ENCODE measurements around the gene PRR30. TPM values are rescaled to one million over a fixed set of nuclear protein-coding genes. Genes with fewer than 3 reads are reported as not detected.
"Not testable (repeated sequence)": the region's sequence is repeated elsewhere in the genome, so short reads cannot be mapped to it uniquely, and the experiment has no call there.

Gene PRR30
- total RNA-seq, 1 experiment from 2014 or later, result not detected

DNA sequence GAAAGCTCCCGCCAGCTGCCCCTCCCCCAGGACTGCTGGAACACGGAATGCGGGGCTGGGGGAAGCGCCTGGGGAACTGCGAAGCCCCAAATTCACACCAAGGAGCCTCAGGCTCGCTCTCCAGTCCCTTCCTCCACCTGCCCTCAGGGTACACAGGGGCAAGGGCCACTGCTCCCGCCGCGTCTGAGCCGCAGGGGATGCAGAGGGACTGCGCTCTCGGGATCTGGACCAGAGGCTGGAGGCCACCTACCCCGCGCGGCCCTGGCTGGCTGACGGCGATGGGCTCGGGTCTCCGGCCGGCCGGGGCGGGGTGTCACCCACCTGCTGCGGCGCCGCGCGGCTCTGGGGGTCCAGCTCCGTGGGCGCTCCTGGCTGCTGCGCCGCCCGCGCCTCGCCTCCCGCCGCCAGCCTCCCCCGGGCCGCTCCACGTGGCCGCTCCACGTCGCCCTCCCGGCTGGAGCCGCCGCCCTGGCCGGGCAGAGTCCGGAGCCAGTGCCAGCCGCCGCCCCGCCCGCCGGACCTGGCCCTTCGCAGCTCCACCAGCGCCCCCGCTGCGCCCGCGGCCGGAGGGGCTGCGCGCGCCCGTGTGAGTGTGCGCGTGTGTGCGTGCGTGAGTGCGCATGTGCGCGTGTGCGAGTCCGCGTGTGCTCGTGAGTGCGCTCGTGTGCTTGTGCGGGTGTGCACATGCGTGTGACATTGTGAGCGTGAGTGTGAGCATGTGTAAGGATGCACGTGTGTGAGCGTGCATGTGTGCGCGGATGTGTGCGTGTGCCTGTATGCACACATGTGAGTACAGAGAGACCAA, 20.5 kb downstream of the PRR30 start, which contains the start of gene CGREF1:
TSS of gene CGREF1 (minus strand) at position 604 of the 805 bp plus-strand sequence. CDS start 14,762 bp downstream, outside the sequence.
- Mint-ChIP-seq H3K36me3 (ENCODE audit: insufficient read depth, unreplicated experiment) (peaks cover 19% of the 10 kb centered on the region), H3K27ac (ENCODE audit: unreplicated experiment) (no peak within 1 kb of the TSS), H3K9me3 (ENCODE audit: low read depth, unreplicated experiment) (no peaks in the 10 kb centered on the region), H3K27me3 (ENCODE audit: unreplicated experiment) (peaks cover 50% of the 10 kb centered on the region), H3K4me1 (ENCODE audit: low read depth, unreplicated experiment) (no peaks in the 10 kb centered on the region), H3K4me3 (ENCODE audit: low read depth, unreplicated experiment) (peak within 1 kb of the TSS; percentile 73)
- no TSS peak for BruUV-seq (replicated peaks)
- peak; percentile 31 for DNase-seq
- TF ChIP-seq, protein P1, sequence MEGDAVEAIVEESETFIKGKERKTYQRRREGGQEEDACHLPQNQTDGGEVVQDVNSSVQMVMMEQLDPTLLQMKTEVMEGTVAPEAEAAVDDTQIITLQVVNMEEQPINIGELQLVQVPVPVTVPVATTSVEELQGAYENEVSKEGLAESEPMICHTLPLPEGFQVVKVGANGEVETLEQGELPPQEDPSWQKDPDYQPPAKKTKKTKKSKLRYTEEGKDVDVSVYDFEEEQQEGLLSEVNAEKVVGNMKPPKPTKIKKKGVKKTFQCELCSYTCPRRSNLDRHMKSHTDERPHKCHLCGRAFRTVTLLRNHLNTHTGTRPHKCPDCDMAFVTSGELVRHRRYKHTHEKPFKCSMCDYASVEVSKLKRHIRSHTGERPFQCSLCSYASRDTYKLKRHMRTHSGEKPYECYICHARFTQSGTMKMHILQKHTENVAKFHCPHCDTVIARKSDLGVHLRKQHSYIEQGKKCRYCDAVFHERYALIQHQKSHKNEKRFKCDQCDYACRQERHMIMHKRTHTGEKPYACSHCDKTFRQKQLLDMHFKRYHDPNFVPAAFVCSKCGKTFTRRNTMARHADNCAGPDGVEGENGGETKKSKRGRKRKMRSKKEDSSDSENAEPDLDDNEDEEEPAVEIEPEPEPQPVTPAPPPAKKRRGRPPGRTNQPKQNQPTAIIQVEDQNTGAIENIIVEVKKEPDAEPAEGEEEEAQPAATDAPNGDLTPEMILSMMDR (IDR thresholded peaks at IDR 0.05; ENCODE audit: unreplicated experiment), result no peak
- intact Hi-C loops (cut with micrococcal nuclease; ENCODE audit: unreplicated experiment), result no loop called here
- CTCF ChIA-PET, result no interaction called here

DNA sequence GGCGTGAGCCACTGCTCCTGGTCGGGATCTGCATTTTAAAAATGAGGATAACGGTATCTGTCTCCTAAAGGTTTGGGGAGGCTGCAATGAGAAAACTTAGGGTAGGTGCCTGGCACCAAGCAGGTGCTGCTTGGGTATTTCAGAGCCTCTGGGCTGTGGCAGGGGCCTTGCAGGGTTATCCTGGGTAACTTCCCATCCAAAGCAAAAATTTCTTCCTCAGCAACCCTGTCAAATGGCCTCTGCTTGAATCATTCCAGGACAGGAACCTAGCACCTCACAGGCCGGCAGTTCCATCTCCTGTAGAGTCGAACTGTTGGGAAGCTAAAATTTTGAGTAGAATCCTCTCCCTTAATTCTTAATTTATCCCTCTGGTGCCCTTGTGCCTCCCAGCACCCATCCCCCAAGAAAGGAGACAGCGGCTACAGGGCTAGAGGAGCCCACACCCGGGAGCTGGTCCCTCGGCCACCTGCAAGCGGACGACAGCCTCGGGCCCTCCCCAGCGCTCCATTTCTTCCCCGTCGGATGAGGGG, 21.1 kb downstream of the PRR30 start:
- Mint-ChIP-seq H3K4me1 (ENCODE audit: low read depth, unreplicated experiment) (no peaks in the 10 kb centered on the region), H3K36me3 (ENCODE audit: insufficient read depth, unreplicated experiment) (peaks cover 12% of the 10 kb centered on the region), H3K9me3 (ENCODE audit: low read depth, unreplicated experiment) (no peaks in the 10 kb centered on the region), H3K4me3 (ENCODE audit: low read depth, unreplicated experiment) (peak overlapping the region; percentile 73), H3K27me3 (ENCODE audit: unreplicated experiment) (peaks cover 45% of the 10 kb centered on the region), H3K27ac (ENCODE audit: unreplicated experiment) (no peak overlapping the region)
- CTCF ChIA-PET, result no interaction called here
- intact Hi-C loops (cut with micrococcal nuclease; ENCODE audit: unreplicated experiment), result no loop called here
- TF ChIP-seq, protein P1 (IDR thresholded peaks at IDR 0.05; ENCODE audit: unreplicated experiment), result no peak
- BruUV-seq (replicated peaks), result no TSS peak
- no peak for DNase-seq

DNA sequence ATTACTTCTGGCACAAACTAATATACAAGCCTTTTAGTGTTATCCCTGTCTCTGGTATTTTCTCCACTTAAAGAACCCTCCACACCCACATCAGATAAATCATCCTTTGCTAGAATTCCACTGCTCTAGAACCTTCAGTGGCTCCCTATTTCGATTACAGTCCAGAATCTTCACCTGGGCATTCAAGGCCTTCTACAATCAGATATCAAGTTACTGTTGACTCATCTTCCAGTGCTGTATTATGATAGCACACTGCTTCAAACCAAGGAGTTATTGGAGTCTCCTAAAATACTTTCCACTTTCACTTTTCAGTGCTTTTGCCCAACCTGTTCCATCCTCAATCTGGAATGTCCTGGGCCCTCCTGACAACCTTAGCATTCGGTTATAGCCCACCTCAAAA, 23.7 kb downstream of the PRR30 start:
- CTCF ChIA-PET, result no interaction called here
- DNase-seq, result no peak
- no TSS peak for BruUV-seq (replicated peaks)
- Mint-ChIP-seq H3K27ac (ENCODE audit: unreplicated experiment) (no peak overlapping the region), H3K27me3 (ENCODE audit: unreplicated experiment) (peaks cover 19% of the 10 kb centered on the region), H3K4me1 (ENCODE audit: low read depth, unreplicated experiment) (no peaks in the 10 kb centered on the region), H3K36me3 (ENCODE audit: insufficient read depth, unreplicated experiment) (peaks cover 9% of the 10 kb centered on the region), H3K4me3 (ENCODE audit: low read depth, unreplicated experiment) (no peak overlapping the region), H3K9me3 (ENCODE audit: low read depth, unreplicated experiment) (no peaks in the 10 kb centered on the region)
- TF ChIP-seq, protein P1 (IDR thresholded peaks at IDR 0.05; ENCODE audit: unreplicated experiment), result no peak
- intact Hi-C loops (cut with micrococcal nuclease; ENCODE audit: unreplicated experiment), result no loop called here

- H3K36me3 Mint-ChIP-seq (ENCODE audit: insufficient read depth, unreplicated experiment); H3K4me1 Mint-ChIP-seq (ENCODE audit: low read depth, unreplicated experiment); intact Hi-C loops (cut with micrococcal nuclease; ENCODE audit: unreplicated experiment); H3K9me3 Mint-ChIP-seq (ENCODE audit: low read depth, unreplicated experiment); H3K4me3 Mint-ChIP-seq (ENCODE audit: low read depth, unreplicated experiment); DNase-seq; CTCF ChIA-PET; H3K27me3 Mint-ChIP-seq (ENCODE audit: unreplicated experiment); H3K27ac Mint-ChIP-seq (ENCODE audit: unreplicated experiment); BruUV-seq (replicated peaks): not testable (repeated sequence)
Measured at GRCh38 chr2:27111392-27112078, 27.7 kb downstream of the PRR30 start.

DNA sequence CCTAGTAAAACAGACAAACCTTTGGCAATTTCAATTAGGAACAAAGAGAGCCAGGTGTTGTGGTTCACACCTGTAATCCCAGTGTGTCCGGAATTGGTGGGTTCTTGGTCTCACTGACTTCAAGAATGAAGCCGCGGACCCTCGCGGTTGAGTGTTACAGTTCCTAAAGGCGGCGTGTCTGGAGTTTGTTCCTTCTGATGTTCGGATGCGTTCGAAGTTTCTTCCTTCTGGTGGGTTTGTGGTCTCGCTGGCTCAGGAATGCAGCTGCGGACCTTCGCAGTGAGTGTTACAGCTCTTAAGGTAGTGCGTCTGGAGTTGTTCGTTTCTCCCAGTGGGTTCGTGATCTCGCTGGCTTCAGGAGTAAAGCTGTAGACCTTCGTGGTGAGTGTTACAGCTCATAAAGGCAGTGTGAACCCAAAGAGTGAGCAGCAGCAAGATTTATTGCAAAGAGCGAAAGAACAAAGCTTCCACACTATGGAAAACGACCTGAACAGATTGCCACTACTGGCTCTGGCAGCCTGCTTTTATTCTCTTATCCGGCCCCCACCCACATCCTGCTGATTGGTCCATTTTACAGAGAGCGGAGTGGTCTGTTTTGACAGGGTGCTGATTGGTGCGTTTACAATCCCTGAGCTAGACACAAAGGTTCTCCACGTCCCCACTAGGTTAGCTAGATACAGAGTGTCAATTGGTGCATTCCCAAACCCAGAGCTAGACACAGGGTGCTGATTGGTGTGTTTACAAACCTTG, 28.4 kb downstream of the PRR30 start:
- CTCF ChIA-PET; H3K27me3 Mint-ChIP-seq (ENCODE audit: unreplicated experiment); intact Hi-C loops (cut with micrococcal nuclease; ENCODE audit: unreplicated experiment); H3K4me1 Mint-ChIP-seq (ENCODE audit: low read depth, unreplicated experiment); H3K27ac Mint-ChIP-seq (ENCODE audit: unreplicated experiment); DNase-seq; H3K9me3 Mint-ChIP-seq (ENCODE audit: low read depth, unreplicated experiment); H3K4me3 Mint-ChIP-seq (ENCODE audit: low read depth, unreplicated experiment); H3K36me3 Mint-ChIP-seq (ENCODE audit: insufficient read depth, unreplicated experiment); BruUV-seq (replicated peaks): not testable (repeated sequence)

Measured in Calu3 (cell line).